Muscle of back (tissue), 13 donors: ENCODE results near the gene C9orf50. TPM values are rescaled to one million over a fixed set of nuclear protein-coding genes. Genes with fewer than 3 reads are reported as not detected.
"Not testable (repeated sequence)": the region's sequence is repeated elsewhere in the genome, so short reads cannot be mapped to it uniquely, and the experiment has no call there.

Experiments used
- DNase-seq, 3 donors: peaks; one replicate each; pipeline versions ENCODE4 v3.0.0 to v3.0.0-alpha.2; 2013
- long read RNA-seq, 9 donors: transcript quantifications; one replicate each; lab custom pipeline, GENCODE V29; 2026
- polyA plus RNA-seq, 10 donors: library from polyadenylated mRNA; unstranded; fragments of 120-200 nt; gene quantifications; one replicate each; pipeline ENCODE4 v1.2.1, GENCODE V29; 2013; ENCODE audit not compliant: insufficient read length in 10 of 10

The C9orf50 gene
- under 1 TPM in 2 of 10 donors, not detected in 8; 0.17 to 0.18 TPM for polyA plus RNA-seq
- long read RNA-seq, donor 1, partial matches to known transcripts = 0 of 10 reads
- long read RNA-seq, donor 1, other reads (novel, unspliced or antisense) = 10 of 10 reads
- long read RNA-seq, donor 2 = 0 reads
- long read RNA-seq, donor 3 = 0 reads
- long read RNA-seq, donor 4 = 0 reads
- long read RNA-seq, donor 5, partial matches to known transcripts = 19 of 19 reads
- long read RNA-seq, donor 5, other reads (novel, unspliced or antisense) = 0 of 19 reads
- long read RNA-seq, donor 6 = 0 reads
- long read RNA-seq, donor 7 = 0 reads
- long read RNA-seq, donor 8 = 0 reads
- long read RNA-seq, donor 9 = 0 reads

GRCh38 chr9:129620669-129621295 lies at the start of gene C9orf50:
C9orf50 (minus strand) TSS chr9:129621101; CDS start chr9:129620574, 527 bp downstream.
- no peak for DNase-seq

- no peak for DNase-seq
Observed at GRCh38 chr9:129669946-129670345, 49.0 kb upstream of the C9orf50 start.

- DNase-seq = peak in 1 of 3 donors; percentile 40
Observed at GRCh38 chr9:129669141-129669718, 48.3 kb upstream of the C9orf50 start.

GRCh38 chr9:129667850-129668249 lies 46.9 kb upstream of the C9orf50 start:
- no peak for DNase-seq

GRCh38 chr9:129667378-129667777 lies 46.5 kb upstream of the C9orf50 start:
- DNase-seq = no peak

- DNase-seq = no peak
Observed at GRCh38 chr9:129666575-129666974, 45.7 kb upstream of the C9orf50 start.

- no peak for DNase-seq
Observed at GRCh38 chr9:129665814-129666520, 45.1 kb upstream of the C9orf50 start.

GRCh38 chr9:129665389-129665775 lies 44.5 kb upstream of the C9orf50 start, which contains the start of gene PRRX2:
PRRX2 (plus strand) TSS chr9:129665647; CDS start chr9:129665868, 221 bp downstream.
- DNase-seq = peak; percentile 75 to 87 (median 76)

- DNase-seq = peak in 1 of 3 donors; percentile 37
Observed at GRCh38 chr9:129664746-129665388, 44.0 kb upstream of the C9orf50 start.

GRCh38 chr9:129662239-129662638 lies 41.3 kb upstream of the C9orf50 start:
- DNase-seq = not testable (repeated sequence)

GRCh38 chr9:129661029-129661428 lies 40.1 kb upstream of the C9orf50 start:
- no peak for DNase-seq

GRCh38 chr9:129656795-129657390 lies 36.0 kb upstream of the C9orf50 start:
- DNase-seq = peak in 1 of 3 donors; percentile 68

GRCh38 chr9:129655696-129656095 lies 34.8 kb upstream of the C9orf50 start:
- no peak for DNase-seq

- no peak for DNase-seq
Observed at GRCh38 chr9:129655154-129655553, 34.3 kb upstream of the C9orf50 start.

- DNase-seq = no peak
Observed at GRCh38 chr9:129654554-129655040, 33.7 kb upstream of the C9orf50 start.

- DNase-seq = no peak
Observed at GRCh38 chr9:129653823-129654553, 33.1 kb upstream of the C9orf50 start.

- no peak for DNase-seq
Observed at GRCh38 chr9:129650680-129651235, 29.9 kb upstream of the C9orf50 start.

GRCh38 chr9:129649726-129650679 lies 29.1 kb upstream of the C9orf50 start:
- DNase-seq = peak in 2 of 3 donors; percentile 43 to 53

GRCh38 chr9:129648764-129649115 lies 27.8 kb upstream of the C9orf50 start:
- DNase-seq = no peak
